ENCODE measurements around the gene CFDP1. TPM values are rescaled to one million over a fixed set of nuclear protein-coding genes. Genes with fewer than 3 reads are reported as not detected.

The CFDP1 gene
- polyA plus RNA-seq, 1 donor (not counting 4 experiments of a cell fraction or from before 2014, with no cell fraction given): 42.1 TPM

DNA sequence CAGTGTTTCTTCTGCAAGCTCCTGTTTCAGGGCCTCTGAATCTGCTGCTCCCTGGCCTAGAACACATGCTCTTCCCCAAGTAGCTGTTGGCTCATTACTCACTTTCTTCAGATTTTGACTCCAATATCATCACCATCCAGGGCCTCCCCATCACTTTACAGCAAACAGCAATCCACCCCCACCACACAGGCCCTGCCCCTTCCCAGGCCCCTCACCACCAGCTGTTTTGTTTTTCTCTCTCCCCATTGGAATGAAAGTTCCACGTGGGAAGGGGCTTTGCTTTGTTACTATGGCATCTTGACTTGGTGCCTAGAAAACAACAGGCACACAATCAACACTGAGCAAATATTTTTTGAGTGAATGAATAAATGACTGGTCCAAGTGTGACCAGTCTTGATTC is 27.1 kb upstream of the CFDP1 start:
- TF ChIP-seq, protein P1, sequence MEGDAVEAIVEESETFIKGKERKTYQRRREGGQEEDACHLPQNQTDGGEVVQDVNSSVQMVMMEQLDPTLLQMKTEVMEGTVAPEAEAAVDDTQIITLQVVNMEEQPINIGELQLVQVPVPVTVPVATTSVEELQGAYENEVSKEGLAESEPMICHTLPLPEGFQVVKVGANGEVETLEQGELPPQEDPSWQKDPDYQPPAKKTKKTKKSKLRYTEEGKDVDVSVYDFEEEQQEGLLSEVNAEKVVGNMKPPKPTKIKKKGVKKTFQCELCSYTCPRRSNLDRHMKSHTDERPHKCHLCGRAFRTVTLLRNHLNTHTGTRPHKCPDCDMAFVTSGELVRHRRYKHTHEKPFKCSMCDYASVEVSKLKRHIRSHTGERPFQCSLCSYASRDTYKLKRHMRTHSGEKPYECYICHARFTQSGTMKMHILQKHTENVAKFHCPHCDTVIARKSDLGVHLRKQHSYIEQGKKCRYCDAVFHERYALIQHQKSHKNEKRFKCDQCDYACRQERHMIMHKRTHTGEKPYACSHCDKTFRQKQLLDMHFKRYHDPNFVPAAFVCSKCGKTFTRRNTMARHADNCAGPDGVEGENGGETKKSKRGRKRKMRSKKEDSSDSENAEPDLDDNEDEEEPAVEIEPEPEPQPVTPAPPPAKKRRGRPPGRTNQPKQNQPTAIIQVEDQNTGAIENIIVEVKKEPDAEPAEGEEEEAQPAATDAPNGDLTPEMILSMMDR (optimal IDR thresholded peaks at IDR 0.05 in 1 of 3, IDR thresholded peaks at IDR 0.05 in 1 of 3, conservative IDR thresholded peaks at IDR 0.05 in 1 of 3; ENCODE audit: extremely low read depth in 1 of 3, insufficient read depth in 2 of 3, low read length in 3 of 3): no peak
- no peak for TF ChIP-seq EZH2 (IDR thresholded peaks at IDR 0.05; ENCODE audit: low read length)

DNA sequence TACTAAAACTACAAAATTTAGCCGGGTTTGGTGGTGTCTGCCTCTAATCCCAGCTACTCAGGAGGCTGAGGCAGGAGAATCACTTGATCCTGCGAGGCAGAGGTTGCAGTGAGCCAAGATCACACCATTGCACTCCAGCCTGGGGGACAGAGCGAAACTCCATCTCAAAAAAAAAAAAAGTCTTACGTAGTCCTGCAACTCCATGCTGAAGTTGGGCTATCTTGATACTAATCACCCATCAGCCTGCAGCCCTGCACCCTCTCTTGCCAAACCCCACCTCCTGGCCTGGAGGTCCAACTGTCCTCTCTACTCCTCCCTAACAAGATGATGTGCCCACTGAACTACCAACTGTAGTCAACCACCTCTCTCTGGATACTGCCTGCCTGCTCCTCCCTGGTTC is 26.4 kb upstream of the CFDP1 start:
- Histone ChIP-seq H3K79me2 (ENCODE audit: control insufficient read depth, insufficient read depth, low read length) (peaks cover 94% of the 10 kb centered on the region), H3K27ac (ENCODE audit: control insufficient read depth, insufficient read depth, low read length) (no peak overlapping the region), H3K36me3 (ENCODE audit: control insufficient read depth in 2 of 2, extremely low read depth in 1 of 2, insufficient read depth in 2 of 2, low read length in 2 of 2) (peaks cover 4 to 16% of the 10 kb centered on the region in 2 experiments), H3K4me1 (ENCODE audit: control insufficient read depth, extremely low read depth, insufficient read depth, low read length) (peaks cover 15% of the 10 kb centered on the region), H3K27me3 (ENCODE audit: control insufficient read depth, extremely low read depth, insufficient read depth, low read length) (no peaks in the 10 kb centered on the region), H3K9me3 (ENCODE audit: control insufficient read depth, low read depth, low read length) (no peaks in the 10 kb centered on the region), H4K20me1 (ENCODE audit: control insufficient read depth, extremely low read depth, insufficient read depth, low read length) (peaks cover 10% of the 10 kb centered on the region), H2AFZ (ENCODE audit: control insufficient read depth, low read length) (no peak overlapping the region), H3K4me2 (ENCODE audit: control insufficient read depth, extremely low read depth, insufficient read depth, low read depth, low read length) (no peak overlapping the region), H3K9me1 (ENCODE audit: control insufficient read depth, extremely low read depth, insufficient read depth, low read length) (no peaks in the 10 kb centered on the region), H3K4me3 (ENCODE audit: control insufficient read depth in 2 of 3, extremely low read depth in 1 of 3, insufficient read depth in 2 of 3, low read depth in 1 of 3, low read length in 3 of 3) (no peak overlapping the region), H3K9ac (ENCODE audit: control insufficient read depth, extremely low read depth, insufficient read depth, low read length) (no peak overlapping the region)
- TF ChIP-seq, protein P1 (optimal IDR thresholded peaks at IDR 0.05 in 1 of 3, IDR thresholded peaks at IDR 0.05 in 1 of 3, conservative IDR thresholded peaks at IDR 0.05 in 1 of 3; ENCODE audit: extremely low read depth in 1 of 3, insufficient read depth in 2 of 3, low read length in 3 of 3): no peak
- no peak for TF ChIP-seq EZH2 (IDR thresholded peaks at IDR 0.05; ENCODE audit: low read length)
- no peak for FAIRE-seq
- dilution Hi-C loops (cut with MboI; ENCODE audit: extremely low pct_ligation_motif_present, low sequenced_read_pairs): no loop called here
- DNase-seq (ENCODE audit: low read depth, low spot score): no peak

More for the DNA sequence above, 27.1 kb upstream of the CFDP1 start:
- Histone ChIP-seq H3K9me3 (ENCODE audit: control insufficient read depth, low read depth, low read length) (no peaks in the 10 kb centered on the region), H3K27ac (ENCODE audit: control insufficient read depth, insufficient read depth, low read length) (no peak overlapping the region), H3K4me2 (ENCODE audit: control insufficient read depth, extremely low read depth, insufficient read depth, low read depth, low read length) (no peak overlapping the region), H4K20me1 (ENCODE audit: control insufficient read depth, extremely low read depth, insufficient read depth, low read length) (peaks cover 9% of the 10 kb centered on the region), H3K4me3 (ENCODE audit: control insufficient read depth in 2 of 3, extremely low read depth in 1 of 3, insufficient read depth in 2 of 3, low read depth in 1 of 3, low read length in 3 of 3) (no peak overlapping the region), H3K9me1 (ENCODE audit: control insufficient read depth, extremely low read depth, insufficient read depth, low read length) (no peaks in the 10 kb centered on the region), H3K36me3 (ENCODE audit: control insufficient read depth in 2 of 2, extremely low read depth in 1 of 2, insufficient read depth in 2 of 2, low read length in 2 of 2) (peaks cover 4 to 16% of the 10 kb centered on the region in 2 experiments), H2AFZ (ENCODE audit: control insufficient read depth, low read length) (no peak overlapping the region), H3K27me3 (ENCODE audit: control insufficient read depth, extremely low read depth, insufficient read depth, low read length) (no peaks in the 10 kb centered on the region), H3K79me2 (ENCODE audit: control insufficient read depth, insufficient read depth, low read length) (peaks cover 87% of the 10 kb centered on the region), H3K4me1 (ENCODE audit: control insufficient read depth, extremely low read depth, insufficient read depth, low read length) (peaks cover 15% of the 10 kb centered on the region), H3K9ac (ENCODE audit: control insufficient read depth, extremely low read depth, insufficient read depth, low read length) (no peak overlapping the region)
- dilution Hi-C loops (cut with MboI; ENCODE audit: extremely low pct_ligation_motif_present, low sequenced_read_pairs): no loop called here
- DNase-seq (ENCODE audit: low read depth, low spot score) (no peak), FAIRE-seq (no peak)

All from keratinocyte (primary cell).